Endothelial cell of umbilical vein (primary cell): ENCODE data around the gene TMEM132E. TPM values are rescaled to one million over a fixed set of nuclear protein-coding genes. Genes with fewer than 3 reads are reported as not detected.

Source experiments
- BruUV-seq: library from RNA; stranded (reverse); fragments of 400-500 nt; replicated peaks from 2 replicates; lab custom pipeline; 2021; lab: Mats Ljungman, UMichigan
- CTCF ChIA-PET: fragments of 300-600, 350-600 bp; sonication (Branson Sonifier 250); formaldehyde crosslinking; loops from one replicate; lab custom pipeline; 2021; ENCODE audit warnings: antibody characterized with exemption, inconsistent platforms; lab: Charles Lee
- POLR2A ChIA-PET: fragments of 300-600, 350-600 bp; sonication (Branson Sonifier 250); formaldehyde crosslinking; loops from one replicate; lab custom pipeline; 2021; ENCODE audit warnings: antibody characterized with exemption, inconsistent platforms; lab: Charles Lee
- DNase-seq: peaks from one replicate; pipeline ENCODE4 v3.0.0-alpha.2; 2011; ENCODE audit warnings: low read depth, low spot score
- FAIRE-seq: peaks from 2 replicates; lab custom pipeline; 2011; peaks lifted over from hg19 to GRCh38; lab: Jason Lieb, UNC
- H2AFZ ChIP-seq: 2 replicates; pipeline ENCODE4 v1.6.0; 2012; ENCODE audit warnings: low read depth, low read length, control low read depth, inconsistent platforms
- H3K27ac ChIP-seq: 2 replicates; pipeline ENCODE4 v1.5.1; 2011; ENCODE audit warnings: low read depth, mild to moderate bottlenecking, control low read depth, low read length, moderate library complexity; ENCODE audit not compliant: insufficient read depth
- H3K27me3 ChIP-seq, 2 experiments: 2 replicates each; pipeline versions ENCODE4 v1.6.0 to v1.6.1; 2011; ENCODE audit warnings: low read length in 2 of 2, mixed read lengths in 1 of 2; ENCODE audit not compliant: control insufficient read depth in 2 of 2, insufficient read depth in 2 of 2
- H3K36me3 ChIP-seq, 2 experiments: 2 replicates in 1 of 2; 3 replicates in 1 of 2; pipeline ENCODE4 v1.5.1; 2011; ENCODE audit warnings: low read length in 2 of 2, mild to moderate bottlenecking in 1 of 2, moderate library complexity in 1 of 2; ENCODE audit not compliant: control insufficient read depth in 2 of 2, insufficient read depth in 2 of 2; ENCODE audit errors: extremely low read depth in 1 of 2
- H3K4me1 ChIP-seq: 3 replicates; pipeline ENCODE4 v1.5.1; 2011; ENCODE audit warnings: mild to moderate bottlenecking, low read length; ENCODE audit not compliant: control insufficient read depth, insufficient read depth; ENCODE audit errors: extremely low read depth
- H3K4me2 ChIP-seq: 2 replicates; pipeline ENCODE4 v1.6.1; 2011; ENCODE audit warnings: low read length, control low read depth, mixed read lengths; ENCODE audit not compliant: insufficient read depth
- H3K4me3 ChIP-seq, 3 experiments: fragments of 200-600 bp in 1 of 3; sonication (generic), shearing (Covaris generic) in 1 of 3; replicated peaks in 1 of 3; 2 replicates each; pipeline ENCODE4 v1.5.1; 2011 to 2016; ENCODE audit warnings: control low read depth in 3 of 3, low read length in 3 of 3, mild to moderate bottlenecking in 2 of 3, inconsistent platforms in 1 of 3, low read depth in 1 of 3, moderate library complexity in 1 of 3; ENCODE audit not compliant: insufficient read depth in 1 of 3
- H3K79me2 ChIP-seq: 2 replicates; pipeline ENCODE4 v1.6.0; 2012; ENCODE audit warnings: low read length, inconsistent platforms; ENCODE audit not compliant: control insufficient read depth, insufficient read depth
- H3K9ac ChIP-seq: replicated peaks from 2 replicates; pipeline ENCODE3; 2011; ENCODE audit warnings: low read length, control low read depth; ENCODE audit not compliant: insufficient read depth; ENCODE audit errors: extremely low read depth
- H3K9me1 ChIP-seq: replicated peaks from 3 replicates; pipeline ENCODE4 v1.6.0; 2011; ENCODE audit warnings: mild to moderate bottlenecking, low read length; ENCODE audit not compliant: control insufficient read depth, insufficient read depth; ENCODE audit errors: extremely low read depth
- H3K9me3 ChIP-seq: replicated peaks from 2 replicates; pipeline ENCODE4 v1.5.1; 2012; ENCODE audit warnings: low read length, inconsistent platforms; ENCODE audit not compliant: control insufficient read depth, insufficient read depth
- H4K20me1 ChIP-seq: replicated peaks from 2 replicates; pipeline ENCODE3; 2011; ENCODE audit warnings: mild to moderate bottlenecking, low read length; ENCODE audit not compliant: control insufficient read depth, insufficient read depth; ENCODE audit errors: extremely low read depth
- CTCF ChIP-seq, 2 donors: IDR thresholded peaks; 1 replicate in 1 of 2; 2 replicates in 1 of 2; pipeline ENCODE4 v1.5.1; 2011; ENCODE audit warnings: low read length in 2 of 2, mild to moderate bottlenecking in 2 of 2, moderate library complexity in 2 of 2, control low read depth in 1 of 2, inconsistent platforms in 1 of 2, low read depth in 1 of 2; ENCODE audit not compliant: insufficient read depth in 1 of 2; ENCODE audit errors: extremely low read depth in 1 of 2
- EZH2 ChIP-seq: IDR thresholded peaks from 2 replicates; pipeline ENCODE4 v1.6.1; 2012; ENCODE audit warnings: borderline replicate concordance, low read depth, mild to moderate bottlenecking, moderate library complexity, low read length, inconsistent platforms; ENCODE audit not compliant: severe bottlenecking
- FOS ChIP-seq: IDR thresholded peaks from 2 replicates; pipeline ENCODE4 v1.6.1; 2011; ENCODE audit warnings: mild to moderate bottlenecking, low read length, moderate library complexity, borderline replicate concordance; ENCODE audit not compliant: insufficient read depth
- GATA2 ChIP-seq: IDR thresholded peaks from 2 replicates; pipeline ENCODE4 v1.7.0; 2011; ENCODE audit warnings: low read depth, mild to moderate bottlenecking, moderate library complexity, mixed read lengths, low read length; ENCODE audit not compliant: insufficient read length, insufficient read depth
- JUN ChIP-seq: IDR thresholded peaks from 2 replicates; pipeline ENCODE4 v1.6.1; 2011; ENCODE audit warnings: borderline replicate concordance, low read depth; ENCODE audit not compliant: insufficient read length, insufficient read depth
- POLR2AphosphoS5 ChIP-seq: IDR thresholded peaks from 2 replicates; pipeline ENCODE4 v1.6.1; 2012; ENCODE audit warnings: low read depth, mild to moderate bottlenecking, control low read depth, low read length, moderate library complexity; ENCODE audit not compliant: insufficient read depth
- dilution Hi-C: fragments of 300-500 bp; cut with MboI; formaldehyde crosslinking; loops from one replicate; pipeline ENCODE4 v1.15.0; 2019; ENCODE audit warnings: low sequenced_read_pairs; ENCODE audit not compliant: extremely low pct_ligation_motif_present
- intact Hi-C: fragments of 100-400 bp; cut with micrococcal nuclease; formaldehyde crosslinking; loops from one replicate; pipeline ENCODE4 v1.10.0; 2022
- polyA plus RNA-seq, 4 experiments: library from polyadenylated mRNA; depleted of rRNA in 3 of 4; stranded (reverse) in 3 of 4; unstranded in 1 of 4; fragments of >200 nt; gene quantifications; 2 replicates each; pipeline versions ENCODE4 v1.2.1 to v1.2.3, GENCODE V29; 2011 to 2012; ENCODE audit warnings: missing spikeins in 1 of 4
- total RNA-seq: library from RNA; stranded (reverse); gene quantifications from 2 replicates; pipeline ENCODE4 v1.2.3, GENCODE V29; 2021

TMEM132E gene
- total and polyA plus RNA-seq, 2 donors (not counting 3 experiments of a cell fraction or from before 2014, with no cell fraction given) = not detected

GRCh38 chr17:34624767-34625383, 45.5 kb downstream of the TMEM132E start:
- H4K20me1 ChIP-seq = no peaks in the 10 kb centered on the region
- H3K4me3 ChIP-seq = no peak overlapping the region
- ChIA-PET CTCF (no interaction called here), POLR2A (no interaction called here)
- H3K27ac ChIP-seq = no peak overlapping the region
- no peaks in the 10 kb centered on the region for H3K4me1 ChIP-seq
- dilution Hi-C loops (no loop called here), intact Hi-C loops (no loop called here)
- H3K27me3 ChIP-seq = peaks cover 16 to 23% of the 10 kb centered on the region in 2 experiments
- H3K79me2 ChIP-seq = no peaks in the 10 kb centered on the region
- H3K9me1 ChIP-seq = no peaks in the 10 kb centered on the region
- no TSS peak for BruUV-seq
- no peak overlapping the region for H2AFZ ChIP-seq
- H3K9me3 ChIP-seq = no peaks in the 10 kb centered on the region
- no peak overlapping the region for H3K4me2 ChIP-seq
- no peak overlapping the region for H3K9ac ChIP-seq
- DNase-seq (no peak), FAIRE-seq (no peak)
- H3K36me3 ChIP-seq = no peaks in the 10 kb centered on the region
- TF ChIP-seq GATA2 = no peak

GRCh38 chr17:34626121-34626681, 46.8 kb downstream of the TMEM132E start:
- no peaks in the 10 kb centered on the region for H3K4me1 ChIP-seq
- DNase-seq (no peak), FAIRE-seq (no peak)
- no peaks in the 10 kb centered on the region for H3K79me2 ChIP-seq
- intact Hi-C loops (no loop called here), dilution Hi-C loops (no loop called here)
- POLR2A ChIA-PET = no interaction called here
- H3K4me3 ChIP-seq = no peak overlapping the region
- BruUV-seq = no TSS peak
- no peak for TF ChIP-seq CTCF (IDR thresholded peaks at IDR 0.05; ENCODE audit: extremely low read depth in 1 of 2, insufficient read depth in 1 of 2, low read depth in 1 of 2, low read length in 2 of 2)
- TF ChIP-seq POLR2AphosphoS5 = no peak
- TF ChIP-seq EZH2 = peak; percentile 61
- TF ChIP-seq FOS = no peak
- TF ChIP-seq JUN = no peak
- H2AFZ ChIP-seq = no peak overlapping the region
- no peak overlapping the region for H3K27ac ChIP-seq
- no peaks in the 10 kb centered on the region for H3K9me1 ChIP-seq
- CTCF ChIA-PET = interaction anchor here (0.6 to 1.4 kb wide), 6 partner anchors 9 to 545 kb away, joined by 3 to 6 read pairs (median 4); partner anchors contain the start of gene RAD51D
- no peak overlapping the region for H3K9ac ChIP-seq
- H3K4me2 ChIP-seq = no peak overlapping the region
- peaks cover 16 to 23% of the 10 kb centered on the region in 2 experiments for H3K27me3 ChIP-seq
- no peaks in the 10 kb centered on the region for H3K9me3 ChIP-seq
- no peaks in the 10 kb centered on the region for H3K36me3 ChIP-seq
- H4K20me1 ChIP-seq = no peaks in the 10 kb centered on the region
